ENCODE measurements around the gene DACT3.
A peak's percentile ranks its signal among the peaks of the same experiment; 100 is the strongest.

The DACT3 gene

DNA sequence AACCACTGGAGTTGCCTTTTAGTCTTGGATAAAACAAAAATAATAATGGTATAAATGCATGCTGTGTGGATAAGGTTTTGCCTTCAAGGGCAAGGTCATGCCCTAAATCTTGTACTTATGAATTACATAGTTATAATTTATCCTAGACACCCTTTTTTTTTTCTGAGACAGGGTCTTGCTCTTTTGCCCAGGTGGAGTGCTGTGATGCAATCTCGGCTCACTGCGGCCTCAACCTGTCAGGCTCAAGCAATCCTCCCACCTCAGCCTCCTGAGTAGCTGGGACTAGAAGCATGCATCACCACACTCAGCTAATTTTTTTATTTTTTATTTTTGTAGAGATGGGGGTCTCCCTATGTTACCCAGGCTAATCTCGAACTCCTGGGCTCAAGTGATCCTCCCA lies 7.7 kb upstream of the DACT3 start:
- no peak for DNase-seq

DNA sequence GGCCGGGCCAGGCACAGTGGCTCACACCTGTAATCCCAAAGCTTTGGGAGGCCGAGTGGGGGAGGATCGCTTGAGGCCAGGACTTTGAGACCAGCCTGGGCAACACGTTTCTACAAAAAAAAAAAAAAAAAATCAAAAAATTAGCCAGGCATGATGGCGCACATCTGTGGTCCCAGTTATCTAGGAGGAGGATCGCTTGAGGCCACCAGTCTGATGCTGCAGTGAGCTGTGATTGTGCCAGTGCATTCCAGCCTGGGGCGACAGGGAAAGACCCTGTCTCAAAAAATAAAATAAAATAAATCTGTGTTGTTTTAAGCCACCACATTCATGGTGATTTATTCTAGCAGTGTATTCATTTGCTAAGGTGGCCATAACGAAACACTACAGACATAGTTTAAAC lies 4.1 kb upstream of the DACT3 start:
- no peak for DNase-seq

DNA sequence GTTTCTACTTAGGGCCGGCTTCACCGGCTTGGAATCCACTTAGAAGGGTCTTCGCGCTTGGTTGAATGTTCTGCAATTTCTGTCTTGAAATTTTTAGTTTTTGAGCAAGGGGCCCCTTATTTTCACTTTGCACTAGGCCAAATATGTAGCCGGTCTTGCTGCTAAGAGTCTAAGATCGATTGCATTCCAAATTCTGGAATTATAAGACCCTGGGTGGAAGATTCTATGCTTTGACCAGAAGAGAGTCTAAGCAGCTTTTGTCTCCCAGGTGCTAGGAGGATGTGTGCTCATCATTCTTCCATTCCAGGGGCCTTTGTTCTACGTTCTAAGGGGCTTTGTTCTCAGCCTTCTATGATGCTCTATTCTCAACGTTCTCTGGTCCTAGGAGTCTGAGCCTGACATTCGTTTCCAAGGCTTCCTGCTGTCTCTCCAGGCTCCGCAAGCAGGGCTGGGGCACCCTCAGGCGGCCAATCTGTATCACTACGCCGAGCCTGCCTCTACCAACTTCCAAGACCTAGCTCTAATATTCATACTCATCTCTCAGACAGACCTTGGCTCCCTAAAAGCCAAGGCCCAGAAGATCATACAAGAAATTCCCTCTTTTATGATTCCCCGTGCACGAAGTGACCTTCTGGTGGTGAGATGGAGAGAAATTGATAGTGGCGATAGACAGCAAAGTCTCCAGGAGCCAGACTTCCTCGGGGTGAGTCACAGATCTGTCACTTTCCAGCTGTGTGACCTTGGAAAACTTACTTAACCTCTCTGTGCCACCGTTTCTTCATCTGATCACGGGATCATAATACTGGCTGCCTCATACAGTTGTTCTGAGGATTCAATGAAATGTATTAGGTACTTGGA lies 982 bp upstream of the DACT3 start:
- DNase-seq = peak in 50 of 51 donors; percentile 11 to 94 (median 78)

DNA sequence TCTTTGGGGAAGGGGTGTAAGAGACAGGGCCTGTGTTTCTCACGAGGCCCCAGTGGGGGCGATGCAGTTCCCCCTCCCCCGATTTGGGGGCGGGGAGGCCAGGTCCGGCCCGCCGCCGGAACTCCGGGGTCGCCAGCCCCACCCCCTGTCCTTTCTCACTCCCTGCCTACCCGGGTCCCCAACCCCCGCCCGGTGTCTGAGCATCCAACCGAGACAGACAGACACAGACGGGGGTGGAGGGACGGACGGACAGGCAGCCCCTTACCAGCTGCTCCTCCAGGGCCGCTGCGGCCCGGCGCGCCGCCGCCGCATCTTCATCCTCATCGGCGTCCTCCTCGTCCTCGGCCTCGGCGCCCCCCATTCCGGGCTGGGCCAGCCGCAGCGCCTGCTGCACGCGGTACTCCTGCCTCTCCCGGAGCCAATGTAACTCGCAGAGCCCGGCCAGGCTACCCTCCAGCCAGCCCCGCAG lies 397 bp downstream of the DACT3 start:
- DNase-seq = peak in 27 of 51 donors; percentile 25 to 68 (median 53)

DNA sequence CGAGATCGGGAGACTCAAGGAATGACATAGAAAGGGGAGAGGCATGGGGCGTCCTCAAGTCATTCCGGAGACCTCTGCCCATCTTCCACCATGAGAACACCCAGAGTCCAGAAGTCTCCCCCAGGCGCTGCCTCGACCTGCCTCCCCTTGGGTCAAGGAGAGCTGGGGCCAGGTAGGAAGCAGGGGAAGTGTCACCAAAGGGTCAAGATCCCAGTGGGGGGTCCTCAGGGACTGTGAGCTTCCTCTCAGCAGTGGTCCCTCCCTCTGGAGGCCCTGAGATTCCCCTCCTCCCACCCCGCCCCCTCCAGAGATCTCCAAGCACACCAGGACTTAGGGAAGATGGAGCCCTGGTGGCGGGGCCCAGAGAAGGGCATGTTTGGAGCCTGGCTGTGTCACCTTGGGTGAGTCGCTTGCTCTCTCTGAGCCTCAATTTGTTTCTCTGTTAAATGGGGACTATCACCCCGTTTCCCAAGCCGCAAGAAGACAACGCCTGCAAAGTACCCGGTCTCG lies 919 bp downstream of the DACT3 start:
- peak in 37 of 51 donors; percentile 16 to 80 (median 37) for DNase-seq

DNA sequence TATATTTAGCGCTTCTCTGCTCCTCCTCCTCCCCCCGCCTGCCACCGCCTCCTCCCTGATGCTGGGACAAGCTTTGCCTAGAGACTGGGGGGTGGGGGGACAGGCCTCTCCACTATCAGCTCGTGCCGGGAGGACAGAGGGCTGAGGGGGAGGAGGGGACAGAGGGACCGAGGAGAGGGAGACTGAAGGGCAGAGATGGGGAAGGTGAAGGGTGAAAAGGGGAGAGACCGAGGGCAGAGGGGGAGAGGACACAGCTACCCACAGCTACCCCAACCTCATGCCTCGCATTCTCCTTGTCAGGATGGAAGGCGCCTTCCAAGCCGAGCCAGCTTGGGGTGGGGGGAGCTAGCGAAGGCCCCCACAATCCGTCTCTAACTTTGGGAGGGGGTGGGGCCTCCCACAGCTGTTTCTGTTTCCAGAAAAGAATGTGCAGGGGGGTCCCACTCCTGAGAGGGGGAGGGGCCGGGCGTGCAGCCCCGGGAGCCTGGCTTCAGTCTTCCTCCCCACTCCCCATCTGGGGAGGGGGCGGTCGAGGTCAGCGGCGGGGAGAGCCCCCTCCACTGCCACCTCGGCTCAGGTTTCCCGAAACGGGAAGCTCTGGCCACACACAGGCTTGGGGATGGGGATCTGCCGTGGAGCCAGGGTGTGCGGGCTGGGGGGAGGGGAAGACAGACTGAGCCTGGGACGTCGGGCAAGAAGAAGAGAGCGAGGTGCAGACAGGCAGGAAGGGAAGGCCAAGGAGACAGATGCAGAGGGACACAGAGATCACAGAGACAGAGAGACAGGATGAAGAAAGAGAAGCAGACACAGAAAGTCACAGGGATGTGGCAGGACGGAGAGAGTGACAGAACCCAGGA lies 1.6 kb downstream of the DACT3 start:
- peak in 42 of 51 donors; percentile 8 to 73 (median 39) for DNase-seq

DNA sequence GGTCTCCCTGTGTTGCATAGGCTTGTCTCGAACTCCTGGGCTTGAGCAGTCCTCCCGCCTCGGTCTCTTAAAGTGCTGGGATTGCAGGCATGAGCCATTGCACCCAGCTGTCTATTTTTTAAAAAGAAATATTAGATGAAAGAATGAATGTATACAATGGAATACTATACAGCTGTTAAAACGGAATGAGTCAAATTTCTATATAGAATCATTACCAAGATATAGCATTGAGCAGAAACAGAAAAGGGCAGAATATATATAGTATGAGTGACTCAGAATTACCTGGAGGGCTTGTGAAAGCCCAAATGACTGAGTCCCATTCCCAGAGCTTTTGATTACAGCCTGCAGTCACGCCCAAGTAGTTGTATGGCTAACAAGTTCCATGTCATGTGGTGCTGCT lies 4.4 kb downstream of the DACT3 start:
- peak in 2 of 51 donors; percentile 11 to 17 for DNase-seq

DNA sequence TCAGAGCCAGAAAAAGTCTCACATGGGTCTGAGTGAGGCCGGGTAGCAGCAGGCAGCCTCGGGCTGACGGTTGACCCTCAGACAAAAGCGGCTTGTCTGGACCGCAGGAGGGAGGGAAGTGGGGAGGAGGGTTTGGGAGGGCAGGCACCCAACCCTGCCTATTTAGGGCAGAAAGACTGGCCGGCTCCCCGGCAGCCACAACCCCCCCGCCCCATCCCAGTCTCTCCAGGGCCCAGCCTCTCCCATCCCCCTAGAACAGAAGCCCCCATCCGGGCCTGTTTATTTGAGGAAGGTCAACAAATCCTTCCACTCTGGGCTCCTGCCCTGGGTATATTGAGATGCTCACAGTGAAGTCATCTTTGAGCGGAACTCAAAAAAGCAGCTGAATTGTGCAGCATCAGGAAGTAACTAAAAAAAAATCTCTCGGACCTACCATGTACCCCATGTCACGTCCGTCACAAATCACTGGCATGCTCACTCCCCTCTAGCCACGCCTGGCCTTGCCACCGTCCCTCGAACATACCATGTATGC lies 6.3 kb downstream of the DACT3 start:
- peak in 50 of 51 donors; percentile 5 to 91 (median 68) for DNase-seq

DNA sequence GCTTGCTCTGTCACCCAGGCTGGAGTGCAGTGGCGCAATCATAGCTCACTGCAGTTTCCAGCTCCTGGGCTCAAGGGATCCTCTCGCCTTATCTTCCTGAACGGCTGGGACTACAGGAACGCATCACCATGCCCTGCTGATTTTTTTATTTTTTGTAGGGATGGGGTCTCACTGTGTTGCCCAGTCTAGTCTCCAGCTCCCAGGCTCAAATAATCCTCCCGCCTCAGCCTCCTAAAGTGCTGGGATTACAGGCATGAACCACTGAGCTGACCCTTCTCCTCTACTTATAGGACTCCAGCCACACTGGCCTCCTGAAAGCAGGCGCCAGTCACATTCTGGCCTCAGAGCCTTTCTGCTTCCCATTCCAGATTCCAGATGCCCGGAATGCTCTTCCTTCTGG lies 10.5 kb downstream of the DACT3 start:
- DNase-seq = no peak

DNA sequence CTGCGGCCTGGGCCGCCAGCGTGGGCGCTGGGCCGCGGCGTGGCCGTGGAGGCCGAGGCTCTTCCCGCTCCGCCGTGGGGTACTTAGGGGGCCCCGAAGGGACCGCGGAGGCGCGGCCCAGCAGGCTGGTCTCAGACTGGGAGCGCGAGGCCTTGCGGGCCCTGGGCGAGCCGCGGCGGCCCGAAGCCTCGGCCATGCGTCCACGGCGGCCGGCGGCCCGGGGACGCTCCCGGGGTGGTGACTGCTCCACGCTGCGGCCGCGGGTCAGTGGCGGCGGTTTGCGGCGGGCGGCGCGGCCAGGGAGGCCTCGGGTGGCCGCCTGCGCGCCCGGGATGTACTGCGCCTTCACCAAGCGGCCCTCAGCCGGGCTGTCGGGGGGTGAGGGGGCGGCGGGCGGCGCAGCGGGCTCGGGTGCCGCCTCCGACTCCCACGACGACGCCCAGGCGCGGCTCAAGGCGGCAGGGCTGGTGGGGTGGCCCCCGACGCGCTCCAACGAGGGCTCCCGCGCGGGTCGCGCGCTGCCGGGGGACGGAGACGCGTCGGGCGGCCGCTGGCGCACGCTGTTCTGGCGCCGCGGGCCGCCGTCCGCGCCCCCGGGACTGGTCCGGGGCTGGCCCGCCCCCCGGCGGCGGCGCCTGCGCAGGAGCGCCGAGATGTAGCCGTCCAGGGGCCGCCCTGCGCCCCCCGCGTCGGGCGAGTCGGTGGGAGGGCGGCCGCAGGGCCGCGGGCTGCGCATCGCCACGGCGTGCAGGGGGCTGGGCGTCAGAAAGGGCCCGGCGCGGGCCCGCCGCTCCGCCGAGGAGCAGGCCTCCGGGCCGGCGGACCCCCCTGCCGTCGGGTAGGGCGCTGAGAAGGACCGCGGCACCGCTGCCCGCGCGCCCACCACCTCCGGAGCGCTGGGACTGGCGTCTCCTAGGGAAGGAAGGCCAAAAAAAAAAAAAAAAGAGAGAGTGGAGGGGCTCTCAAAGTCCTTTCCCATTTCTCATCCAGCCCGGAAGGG lies 11.7 kb downstream of the DACT3 start:
- no peak for DNase-seq

DNA sequence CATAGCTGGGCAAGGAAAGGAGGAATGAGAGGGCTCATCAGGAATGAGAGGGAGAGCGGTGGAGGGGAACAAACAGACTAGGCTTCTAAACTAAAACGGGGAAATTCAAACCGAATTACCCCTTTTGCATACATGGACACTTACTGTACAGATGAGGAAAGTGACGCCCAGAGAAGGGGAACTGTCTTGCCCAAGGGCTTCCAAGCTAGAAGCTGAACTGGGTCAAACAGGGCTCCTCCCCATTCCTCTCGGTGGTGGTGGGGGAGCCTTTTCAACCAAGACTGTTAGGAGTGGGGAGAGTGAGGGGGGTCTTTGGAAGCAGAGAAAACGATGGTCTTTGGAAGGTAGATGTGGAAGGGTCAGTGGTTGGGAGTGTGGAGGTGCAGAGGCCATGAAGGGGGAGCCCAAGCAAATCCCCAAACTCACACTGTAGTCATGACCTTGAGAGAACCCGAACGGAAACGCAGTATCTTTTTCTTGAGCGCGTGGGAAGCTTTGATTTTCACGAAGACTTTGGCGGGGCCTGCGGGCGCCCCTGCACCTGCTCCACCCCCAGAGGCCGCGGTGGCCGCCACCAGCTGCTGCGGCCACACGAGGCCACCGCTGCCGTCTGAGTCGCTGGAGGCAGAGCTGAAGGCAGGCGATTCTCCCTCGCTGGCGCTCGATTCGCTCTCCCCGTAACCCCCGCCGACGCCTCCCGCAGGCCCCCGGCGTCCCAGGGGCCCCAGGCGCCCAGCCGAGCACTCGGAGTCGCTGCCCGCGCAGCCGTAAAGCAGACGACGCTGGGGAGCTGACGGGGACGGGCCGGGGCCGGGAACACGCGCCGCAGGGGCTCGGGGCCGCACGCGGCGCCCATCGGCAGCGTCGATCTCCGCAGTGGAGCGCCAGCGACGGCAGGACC lies 12.7 kb downstream of the DACT3 start:
- DNase-seq = no peak

DNA sequence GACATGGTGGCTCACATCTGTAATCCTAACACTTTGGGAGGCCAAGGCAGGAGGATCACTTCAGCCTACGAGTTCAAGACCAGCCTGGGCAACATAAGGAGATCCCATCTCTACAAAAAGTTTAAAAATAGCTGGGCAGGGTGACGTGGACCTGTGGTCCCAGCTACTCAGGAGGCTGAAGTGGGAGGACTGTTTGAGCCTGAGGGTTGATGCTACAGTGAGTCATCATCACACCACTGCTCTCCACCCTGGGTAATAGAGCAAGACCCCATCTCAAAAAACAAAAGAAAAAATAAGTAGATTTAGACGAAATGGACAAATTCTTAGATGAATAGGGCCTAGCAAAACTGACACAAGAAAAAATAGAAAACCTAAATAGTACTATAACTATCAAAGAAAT lies 14.6 kb downstream of the DACT3 start:
- no peak for DNase-seq

DNA sequence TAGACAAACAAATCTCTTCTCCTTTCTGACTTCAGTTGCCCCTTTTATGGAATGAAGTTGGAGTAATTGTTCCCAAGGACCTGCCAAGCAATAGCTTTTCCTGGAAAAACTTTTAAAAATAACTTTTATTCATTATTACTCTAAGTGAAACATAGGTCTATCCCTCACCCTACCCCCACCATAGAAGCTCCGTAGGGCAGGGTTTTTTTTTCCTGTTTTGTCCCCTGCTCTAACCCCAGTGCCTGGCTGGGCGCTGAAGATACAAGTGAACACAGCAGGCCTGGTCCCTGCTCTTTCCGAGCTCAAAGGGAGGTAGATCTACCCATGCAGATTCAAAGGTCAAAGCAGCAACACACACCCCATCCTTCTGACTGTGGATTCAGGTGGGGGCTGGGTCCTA lies 16.3 kb downstream of the DACT3 start:
- no peak for DNase-seq

DNA sequence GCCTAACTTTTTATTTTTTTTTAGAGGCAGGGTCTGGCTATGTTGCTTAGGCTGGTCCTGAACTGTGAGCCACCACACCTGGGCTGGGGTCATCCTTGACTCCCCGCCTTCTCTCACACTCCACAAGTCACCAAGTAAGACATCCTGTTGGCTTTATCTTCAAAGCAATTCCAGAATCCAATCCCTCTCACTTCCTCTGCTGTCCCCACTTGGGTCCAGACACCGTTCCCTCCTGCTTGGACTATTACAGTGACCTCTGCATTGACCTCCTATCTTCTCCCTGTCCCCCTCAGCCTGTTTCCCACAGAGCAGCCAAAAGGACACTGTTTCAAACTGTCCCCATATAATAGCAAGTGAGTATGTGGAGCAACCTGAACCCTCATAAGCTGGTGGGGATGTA lies 20.3 kb downstream of the DACT3 start:
- DNase-seq = no peak

DNA sequence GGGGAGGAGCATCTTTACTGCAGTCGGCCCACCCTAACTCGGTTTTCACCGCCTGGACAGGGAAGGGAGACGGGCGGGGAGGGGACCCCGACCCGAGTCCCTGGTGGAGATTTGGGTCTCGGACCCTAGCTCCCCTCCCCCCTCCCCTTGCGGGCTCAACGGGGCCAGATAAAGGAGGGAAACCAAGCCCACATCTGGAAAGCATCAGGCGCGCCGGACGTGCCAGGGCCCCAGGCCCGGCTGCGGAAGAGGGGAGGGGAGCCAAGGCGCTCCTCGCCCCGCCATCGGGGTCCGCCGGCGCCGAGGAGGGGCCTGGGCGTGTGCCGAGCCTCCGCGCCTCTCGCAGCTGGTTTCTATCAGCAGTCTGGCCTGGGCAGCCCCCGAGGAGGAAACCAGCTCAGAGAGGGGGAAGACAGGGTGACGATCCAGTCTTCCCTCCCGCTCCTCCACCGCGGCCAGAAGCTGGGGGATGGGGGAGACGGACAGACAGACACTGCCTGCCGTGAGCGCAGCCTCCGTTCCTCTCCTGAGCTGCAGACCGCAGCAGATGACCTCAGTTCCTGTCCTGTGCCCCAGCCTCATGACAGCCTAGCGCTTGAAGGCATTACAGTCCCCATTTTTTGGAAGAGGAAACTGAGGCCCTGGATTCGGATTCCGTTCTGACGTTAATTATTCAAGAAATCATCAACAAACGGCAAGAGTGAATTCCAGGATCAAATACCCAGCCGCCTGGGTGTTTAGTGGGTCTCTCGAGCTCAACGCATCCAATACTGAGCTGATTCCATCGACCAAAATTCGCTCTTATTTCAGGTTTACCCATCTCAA lies 21.4 kb downstream of the DACT3 start:
- DNase-seq = peak in 11 of 51 donors; percentile 14 to 49 (median 21)

DNA sequence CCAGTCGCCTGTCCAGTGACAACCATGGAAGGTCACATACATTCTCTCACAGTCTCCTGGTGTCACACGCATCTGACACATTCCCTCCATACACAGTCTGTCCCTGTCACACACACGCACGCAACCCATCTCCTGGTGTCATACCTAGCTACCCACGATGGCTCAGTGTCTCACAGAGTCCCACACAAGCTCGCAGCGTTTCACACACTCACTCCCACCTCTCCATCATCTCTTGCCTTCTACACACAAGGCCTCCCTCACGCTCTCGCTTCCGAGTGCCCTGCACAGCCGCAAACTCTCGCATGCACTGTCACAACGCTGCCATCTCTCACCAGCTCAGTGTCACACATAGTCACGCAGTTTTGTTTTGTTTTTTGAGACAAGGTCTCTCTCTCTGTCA lies 23.8 kb downstream of the DACT3 start:
- DNase-seq = peak in 3 of 51 donors; percentile 19 to 23 (median 22)

DNA sequence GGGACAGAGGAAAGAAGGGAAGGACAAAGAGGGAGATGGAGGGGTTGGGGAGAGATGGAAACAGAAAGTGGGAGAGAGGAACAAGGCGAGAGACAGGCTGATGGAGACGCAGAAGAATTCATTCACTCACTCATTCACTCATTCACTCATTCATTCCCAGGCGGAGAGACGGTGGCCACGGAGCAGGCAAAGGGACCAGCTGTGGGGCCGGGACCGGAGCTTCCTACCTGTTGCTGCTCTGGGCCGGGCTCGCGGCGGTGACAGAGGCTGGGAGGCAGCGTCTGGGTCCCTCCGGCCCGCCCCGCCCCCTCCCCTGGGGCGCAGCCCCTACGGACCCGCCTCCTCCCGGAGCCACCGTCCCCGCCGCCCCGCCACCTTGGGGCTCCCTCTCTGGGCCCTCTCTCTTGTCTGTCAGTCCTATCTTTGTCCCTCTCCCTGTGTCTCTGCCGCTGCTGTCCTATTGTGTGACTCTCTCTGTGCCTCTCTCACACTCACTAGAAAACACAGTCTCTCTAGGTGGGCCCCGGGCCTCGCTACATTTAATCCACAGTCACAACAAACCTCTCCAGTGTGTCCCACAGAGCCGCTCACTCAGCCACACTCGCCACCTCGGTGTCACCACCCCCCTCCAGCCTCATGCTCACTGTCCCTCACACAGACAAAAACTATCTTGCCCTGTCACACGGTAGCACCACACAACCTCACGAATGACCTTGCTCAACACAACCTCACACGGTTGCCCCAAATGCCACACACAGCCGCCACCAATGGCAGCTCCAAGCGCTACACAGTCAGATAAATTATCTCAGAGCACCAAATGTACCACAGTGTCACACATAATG lies 24.8 kb downstream of the DACT3 start, which contains the start of gene GNG8:
TSS of gene GNG8 (minus strand) at position 283 of the 842 bp plus-strand sequence. CDS start 1,520 bp downstream, outside the sequence.
- peak in 6 of 51 donors; percentile 8 to 33 (median 16) for DNase-seq

All from hypothalamus (tissue), 51 donors.